Loucy (cell line): ENCODE measurements around the gene SUFU.

ENCODE experiments used
- H2AFZ ChIP-seq: fragments of 200-600 bp; sonication (generic); 2 replicates; pipeline ENCODE4 v1.6.0; 2016; ENCODE audit warnings: antibody characterized with exemption, mild to moderate bottlenecking, low read length, moderate library complexity
- H3F3A ChIP-seq: fragments of 200-600 bp; 2 replicates; pipeline ENCODE4 v1.6.0; 2016; ENCODE audit warnings: antibody characterized with exemption, low read depth, mild to moderate bottlenecking
- H3K27me3 ChIP-seq: fragments of 200-600 bp; sonication (generic); 2 replicates; pipeline ENCODE4 v1.6.1; 2014; ENCODE audit warnings: low read length, mild to moderate bottlenecking; ENCODE audit not compliant: insufficient read depth, poor library complexity, severe bottlenecking
- H3K36me3 ChIP-seq: fragments of 200-600 bp; sonication (generic); 2 replicates; pipeline ENCODE4 v1.6.1; 2016; ENCODE audit warnings: low read length; ENCODE audit not compliant: insufficient read depth
- H3K4me1 ChIP-seq: fragments of 200-600 bp; sonication (generic); 2 replicates; pipeline ENCODE4 v1.5.1; 2014; ENCODE audit warnings: low read length, mild to moderate bottlenecking; ENCODE audit not compliant: insufficient read depth, poor library complexity, severe bottlenecking
- H3K4me2 ChIP-seq: fragments of 200-600 bp; sonication (generic); 2 replicates; pipeline ENCODE4 v1.6.0; 2014; ENCODE audit warnings: antibody characterized with exemption, low read length, low read depth, mild to moderate bottlenecking; ENCODE audit not compliant: poor library complexity, severe bottlenecking
- H3K4me3 ChIP-seq: fragments of 200-600 bp; sonication (generic); 2 replicates; pipeline ENCODE4 v1.5.1; 2014; ENCODE audit warnings: low read length, mild to moderate bottlenecking, mixed read lengths; ENCODE audit not compliant: poor library complexity, severe bottlenecking
- H3K79me2 ChIP-seq: fragments of 200-600 bp; sonication (generic); 2 replicates; pipeline ENCODE4 v1.6.1; 2014; ENCODE audit warnings: low read length; ENCODE audit not compliant: insufficient read depth
- H3K9ac ChIP-seq: fragments of 200-600 bp; sonication (generic); 2 replicates; pipeline ENCODE4 v1.6.0; 2014; ENCODE audit warnings: mild to moderate bottlenecking, low read depth, low read length, moderate library complexity; ENCODE audit not compliant: poor library complexity, severe bottlenecking
- H3K9me2 ChIP-seq: fragments of 200-600 bp; sonication (generic); replicated peaks from 2 replicates; pipeline ENCODE4 v1.6.1; 2016; ENCODE audit warnings: low read depth, low read length, mixed read lengths
- H3K9me3 ChIP-seq: fragments of 200-600 bp; sonication (generic); 2 replicates; pipeline ENCODE4 v1.6.1; 2014; ENCODE audit warnings: mild to moderate bottlenecking, antibody characterized with exemption, low read length, low read depth; ENCODE audit not compliant: insufficient read depth
- H4K20me1 ChIP-seq: fragments of 200-600 bp; sonication (generic); 2 replicates; pipeline ENCODE4 v1.6.0; 2014; ENCODE audit warnings: antibody characterized with exemption, low read length, mild to moderate bottlenecking; ENCODE audit not compliant: insufficient read depth, poor library complexity, severe bottlenecking
- CTCF ChIP-seq: fragments of 200-600 bp; sonication (generic); conservative IDR thresholded peaks from 2 replicates; pipeline ENCODE4 v1.5.1; 2014; ENCODE audit warnings: mild to moderate bottlenecking, antibody characterized with exemption, low read length
- EZH2phosphoT487 ChIP-seq: fragments of 200-600 bp; IDR thresholded peaks from 2 replicates; pipeline ENCODE4 v1.6.1; 2018; ENCODE audit warnings: antibody characterized with exemption, mild to moderate bottlenecking, moderate library complexity, borderline replicate concordance

SUFU gene

DNA sequence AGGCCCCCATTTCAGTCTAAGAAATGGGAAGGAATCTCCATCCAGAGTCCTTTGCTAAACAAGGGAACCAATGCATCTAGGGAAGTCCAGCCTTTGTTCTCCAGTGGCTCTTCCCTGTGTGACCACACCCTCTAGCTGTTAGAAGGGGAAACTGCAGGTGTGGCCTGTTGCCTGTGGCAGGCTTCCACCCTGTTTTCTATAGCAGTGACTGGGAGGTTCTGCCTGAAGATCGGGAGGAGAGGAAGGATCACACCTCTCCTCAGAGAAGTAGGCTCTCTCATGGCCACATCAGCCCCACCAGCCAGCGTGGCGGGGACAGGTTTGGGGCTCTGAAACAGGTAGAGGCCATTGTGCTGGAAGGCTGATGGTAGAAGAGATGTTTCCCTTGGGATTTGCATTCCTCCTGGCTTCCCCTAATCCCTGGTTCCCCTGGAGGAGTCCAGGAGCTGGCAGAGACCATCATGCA is 92.8 kb downstream of the SUFU start:
- H3K36me3 ChIP-seq, result peaks cover 51% of the 10 kb centered on the region; the same call in 1 of the 2 replicates
- H3K4me2 ChIP-seq, result no peak overlapping the region
- 0 out of 2 replicates have a peak, but pooled peaks cover 4% of the 10 kb centered on the region for H3K79me2 ChIP-seq
- peak overlapping the region; percentile 56 for H3K9ac ChIP-seq
- H3K9me3 ChIP-seq, result no peaks in the 10 kb centered on the region
- H3K9me2 ChIP-seq, result no peaks in the 10 kb centered on the region
- H3F3A ChIP-seq, result peaks cover 5% of the 10 kb centered on the region; the same call in 1 of the 2 replicates
- no peak overlapping the region for H3K4me3 ChIP-seq
- peak overlapping the region; percentile 62; the same call in 1 of the 2 replicates for H2AFZ ChIP-seq
- peaks cover 57% of the 10 kb centered on the region for H3K4me1 ChIP-seq
- no peaks in the 10 kb centered on the region for H4K20me1 ChIP-seq
- TF ChIP-seq EZH2phosphoT487 (no peak), CTCF (peak; percentile 91)
- H3K27me3 ChIP-seq, result no peaks in the 10 kb centered on the region

GRCh38 chr10:102597131-102597991 is 93.6 kb downstream of the SUFU start:
- H3K9ac ChIP-seq, result no peak overlapping the region
- TF ChIP-seq EZH2phosphoT487 (no peak), CTCF (no peak)

DNA sequence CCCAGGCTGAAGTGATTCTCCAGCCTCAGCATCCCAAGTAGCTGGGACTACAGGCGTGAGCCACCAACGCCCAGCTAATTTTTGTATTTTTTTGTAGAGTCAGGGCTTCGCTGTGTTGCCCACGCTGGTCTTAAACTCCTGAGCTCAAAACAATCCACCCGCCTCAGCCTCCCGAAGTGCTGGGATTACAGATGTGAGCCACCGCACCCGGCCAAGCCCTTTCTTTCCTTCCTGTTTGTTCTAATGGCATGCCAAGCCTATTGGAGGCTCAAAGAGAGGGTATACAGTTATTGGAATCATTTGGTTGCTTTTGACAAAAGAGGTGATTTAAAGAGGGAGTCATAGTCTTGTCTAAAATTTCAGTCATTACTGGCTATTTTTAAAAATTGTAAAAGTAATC is 94.5 kb downstream of the SUFU start:
- Histone ChIP-seq H3K9me3 (no peaks in the 10 kb centered on the region), H3K27me3 (no peaks in the 10 kb centered on the region), H3K4me3 (no peak overlapping the region), H3K9me2 (no peaks in the 10 kb centered on the region), H3F3A (peaks cover 5% of the 10 kb centered on the region; the same call in 1 of the 2 replicates), H4K20me1 (no peaks in the 10 kb centered on the region), H3K36me3 (peaks cover 61% of the 10 kb centered on the region; the same call in 1 of the 2 replicates), H2AFZ (no peak overlapping the region), H3K79me2 (no peaks in the 10 kb centered on the region), H3K4me2 (no peak overlapping the region), H3K4me1 (peaks cover 55% of the 10 kb centered on the region), H3K9ac (peak overlapping the region; percentile 55)
- no peak for TF ChIP-seq EZH2phosphoT487
- TF ChIP-seq CTCF, result no peak

More at GRCh38 chr10:102597131-102597991, 93.6 kb downstream of the SUFU start:
- H3K36me3 ChIP-seq, result peaks cover 52% of the 10 kb centered on the region; the same call in 1 of the 2 replicates
- no peaks in the 10 kb centered on the region for H3K79me2 ChIP-seq
- no peak overlapping the region for H3K4me3 ChIP-seq
- H4K20me1 ChIP-seq, result no peaks in the 10 kb centered on the region
- H3K9me2 ChIP-seq, result no peaks in the 10 kb centered on the region
- H3K27me3 ChIP-seq, result no peaks in the 10 kb centered on the region
- H3K9me3 ChIP-seq, result no peaks in the 10 kb centered on the region
- no peak overlapping the region for H3K4me2 ChIP-seq
- no peak overlapping the region for H2AFZ ChIP-seq
- peaks cover 57% of the 10 kb centered on the region for H3K4me1 ChIP-seq
- peaks cover 5% of the 10 kb centered on the region; the same call in 1 of the 2 replicates for H3F3A ChIP-seq
